Endothelial cell of umbilical vein (primary cell): ENCODE data around the gene NGEF. TPM values are rescaled to one million over a fixed set of nuclear protein-coding genes. Genes with fewer than 3 reads are reported as not detected.

ENCODE experiments used
- BruUV-seq: library from RNA; stranded (reverse); fragments of 400-500 nt; replicated peaks from 2 replicates; lab custom pipeline; 2021; lab: Mats Ljungman, UMichigan
- CTCF ChIA-PET: fragments of 300-600, 350-600 bp; sonication (Branson Sonifier 250); formaldehyde crosslinking; loops from one replicate; lab custom pipeline; 2021; ENCODE audit warnings: antibody characterized with exemption, inconsistent platforms; lab: Charles Lee
- POLR2A ChIA-PET: fragments of 300-600, 350-600 bp; sonication (Branson Sonifier 250); formaldehyde crosslinking; loops from one replicate; lab custom pipeline; 2021; ENCODE audit warnings: antibody characterized with exemption, inconsistent platforms; lab: Charles Lee
- DNase-seq: peaks from one replicate; pipeline ENCODE4 v3.0.0-alpha.2; 2011; ENCODE audit warnings: low read depth, low spot score
- FAIRE-seq: peaks from 2 replicates; lab custom pipeline; 2011; peaks lifted over from hg19 to GRCh38; lab: Jason Lieb, UNC
- H2AFZ ChIP-seq: 2 replicates; pipeline ENCODE4 v1.6.0; 2012; ENCODE audit warnings: low read depth, low read length, control low read depth, inconsistent platforms
- H3K27ac ChIP-seq: 2 replicates; pipeline ENCODE4 v1.5.1; 2011; ENCODE audit warnings: low read depth, mild to moderate bottlenecking, control low read depth, low read length, moderate library complexity; ENCODE audit not compliant: insufficient read depth
- H3K27me3 ChIP-seq, 2 experiments: 2 replicates each; pipeline versions ENCODE4 v1.6.0 to v1.6.1; 2011; ENCODE audit warnings: low read length in 2 of 2, mixed read lengths in 1 of 2; ENCODE audit not compliant: control insufficient read depth in 2 of 2, insufficient read depth in 2 of 2
- H3K36me3 ChIP-seq, 2 experiments: 2 replicates in 1 of 2; 3 replicates in 1 of 2; pipeline ENCODE4 v1.5.1; 2011; ENCODE audit warnings: low read length in 2 of 2, mild to moderate bottlenecking in 1 of 2, moderate library complexity in 1 of 2; ENCODE audit not compliant: control insufficient read depth in 2 of 2, insufficient read depth in 2 of 2; ENCODE audit errors: extremely low read depth in 1 of 2
- H3K4me1 ChIP-seq: 3 replicates; pipeline ENCODE4 v1.5.1; 2011; ENCODE audit warnings: mild to moderate bottlenecking, low read length; ENCODE audit not compliant: control insufficient read depth, insufficient read depth; ENCODE audit errors: extremely low read depth
- H3K4me2 ChIP-seq: 2 replicates; pipeline ENCODE4 v1.6.1; 2011; ENCODE audit warnings: low read length, control low read depth, mixed read lengths; ENCODE audit not compliant: insufficient read depth
- H3K4me3 ChIP-seq, 3 experiments: fragments of 200-600 bp in 1 of 3; sonication (generic), shearing (Covaris generic) in 1 of 3; replicated peaks in 1 of 3; 2 replicates each; pipeline ENCODE4 v1.5.1; 2011 to 2016; ENCODE audit warnings: control low read depth in 3 of 3, low read length in 3 of 3, mild to moderate bottlenecking in 2 of 3, inconsistent platforms in 1 of 3, low read depth in 1 of 3, moderate library complexity in 1 of 3; ENCODE audit not compliant: insufficient read depth in 1 of 3
- H3K79me2 ChIP-seq: 2 replicates; pipeline ENCODE4 v1.6.0; 2012; ENCODE audit warnings: low read length, inconsistent platforms; ENCODE audit not compliant: control insufficient read depth, insufficient read depth
- H3K9ac ChIP-seq: replicated peaks from 2 replicates; pipeline ENCODE3; 2011; ENCODE audit warnings: low read length, control low read depth; ENCODE audit not compliant: insufficient read depth; ENCODE audit errors: extremely low read depth
- H3K9me1 ChIP-seq: replicated peaks from 3 replicates; pipeline ENCODE4 v1.6.0; 2011; ENCODE audit warnings: mild to moderate bottlenecking, low read length; ENCODE audit not compliant: control insufficient read depth, insufficient read depth; ENCODE audit errors: extremely low read depth
- H3K9me3 ChIP-seq: replicated peaks from 2 replicates; pipeline ENCODE4 v1.5.1; 2012; ENCODE audit warnings: low read length, inconsistent platforms; ENCODE audit not compliant: control insufficient read depth, insufficient read depth
- H4K20me1 ChIP-seq: replicated peaks from 2 replicates; pipeline ENCODE3; 2011; ENCODE audit warnings: mild to moderate bottlenecking, low read length; ENCODE audit not compliant: control insufficient read depth, insufficient read depth; ENCODE audit errors: extremely low read depth
- EZH2 ChIP-seq: IDR thresholded peaks from 2 replicates; pipeline ENCODE4 v1.6.1; 2012; ENCODE audit warnings: borderline replicate concordance, low read depth, mild to moderate bottlenecking, moderate library complexity, low read length, inconsistent platforms; ENCODE audit not compliant: severe bottlenecking
- FOS ChIP-seq: IDR thresholded peaks from 2 replicates; pipeline ENCODE4 v1.6.1; 2011; ENCODE audit warnings: mild to moderate bottlenecking, low read length, moderate library complexity, borderline replicate concordance; ENCODE audit not compliant: insufficient read depth
- GATA2 ChIP-seq: IDR thresholded peaks from 2 replicates; pipeline ENCODE4 v1.7.0; 2011; ENCODE audit warnings: low read depth, mild to moderate bottlenecking, moderate library complexity, mixed read lengths, low read length; ENCODE audit not compliant: insufficient read length, insufficient read depth
- JUN ChIP-seq: IDR thresholded peaks from 2 replicates; pipeline ENCODE4 v1.6.1; 2011; ENCODE audit warnings: borderline replicate concordance, low read depth; ENCODE audit not compliant: insufficient read length, insufficient read depth
- MYC ChIP-seq: IDR thresholded peaks from one replicate; pipeline ENCODE4 v1.6.1; 2011; ENCODE audit warnings: mild to moderate bottlenecking, low read depth, low read length
- POLR2A ChIP-seq: IDR thresholded peaks from 2 replicates; pipeline ENCODE4 v1.6.1; 2012; ENCODE audit warnings: low read depth, mild to moderate bottlenecking, control low read depth, low read length
- POLR2AphosphoS5 ChIP-seq: IDR thresholded peaks from 2 replicates; pipeline ENCODE4 v1.6.1; 2012; ENCODE audit warnings: low read depth, mild to moderate bottlenecking, control low read depth, low read length, moderate library complexity; ENCODE audit not compliant: insufficient read depth
- dilution Hi-C: fragments of 300-500 bp; cut with MboI; formaldehyde crosslinking; loops from one replicate; pipeline ENCODE4 v1.15.0; 2019; ENCODE audit warnings: low sequenced_read_pairs; ENCODE audit not compliant: extremely low pct_ligation_motif_present
- intact Hi-C: fragments of 100-400 bp; cut with micrococcal nuclease; formaldehyde crosslinking; loops from one replicate; pipeline ENCODE4 v1.10.0; 2022
- polyA plus RNA-seq, 4 experiments: library from polyadenylated mRNA; depleted of rRNA in 3 of 4; stranded (reverse) in 3 of 4; unstranded in 1 of 4; fragments of >200 nt; gene quantifications; 2 replicates each; pipeline versions ENCODE4 v1.2.1 to v1.2.3, GENCODE V29; 2011 to 2012; ENCODE audit warnings: missing spikeins in 1 of 4
- total RNA-seq: library from RNA; stranded (reverse); gene quantifications from 2 replicates; pipeline ENCODE4 v1.2.3, GENCODE V29; 2021
- TF ChIP-seq, protein P1 (sequence below), 2 donors: IDR thresholded peaks; 1 replicate in 1 of 2; 2 replicates in 1 of 2; pipeline ENCODE4 v1.5.1; 2011; ENCODE audit warnings: low read length in 2 of 2, mild to moderate bottlenecking in 2 of 2, moderate library complexity in 2 of 2, control low read depth in 1 of 2, inconsistent platforms in 1 of 2, low read depth in 1 of 2; ENCODE audit not compliant: insufficient read depth in 1 of 2; ENCODE audit errors: extremely low read depth in 1 of 2
- TF ChIP-seq, protein P2 (sequence below): IDR thresholded peaks from 2 replicates; pipeline ENCODE4 v1.6.1; 2011; ENCODE audit not compliant: insufficient read depth, insufficient read length

Gene NGEF
- total and polyA plus RNA-seq, 2 donors (not counting 3 experiments of a cell fraction or from before 2014, with no cell fraction given) = 0.22 to 0.41 TPM

DNA sequence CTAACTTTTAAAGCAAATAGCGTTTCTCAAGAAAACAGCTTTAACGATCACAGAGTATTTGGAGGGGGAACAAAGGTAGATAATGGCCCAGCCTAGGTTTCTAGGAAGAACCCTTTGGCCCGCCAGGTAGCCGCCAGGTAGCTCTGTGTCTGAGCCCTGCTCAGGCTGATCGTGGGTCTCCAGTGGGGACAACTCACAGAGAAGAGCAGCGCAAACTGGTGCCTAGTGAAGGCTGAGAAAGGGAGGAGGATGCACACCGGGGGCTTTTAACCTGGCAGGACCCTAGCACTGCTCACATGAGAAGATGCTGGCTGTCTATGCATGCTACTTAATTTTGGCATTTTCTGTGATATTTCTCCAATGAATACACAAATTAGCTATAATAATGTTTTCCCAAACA, 5.8 kb downstream of the NGEF start:
- no peak overlapping the region for H2AFZ ChIP-seq
- ChIA-PET CTCF (interaction anchor here (3.1 kb wide), 1 partner anchor 22 kb away, joined by 13 read pairs; no protein-coding TSS in a partner anchor), POLR2A (no interaction called here)
- FAIRE-seq (no peak), DNase-seq (no peak)
- no TSS peak for BruUV-seq
- no peak for TF ChIP-seq EZH2
- TF ChIP-seq, protein P1, sequence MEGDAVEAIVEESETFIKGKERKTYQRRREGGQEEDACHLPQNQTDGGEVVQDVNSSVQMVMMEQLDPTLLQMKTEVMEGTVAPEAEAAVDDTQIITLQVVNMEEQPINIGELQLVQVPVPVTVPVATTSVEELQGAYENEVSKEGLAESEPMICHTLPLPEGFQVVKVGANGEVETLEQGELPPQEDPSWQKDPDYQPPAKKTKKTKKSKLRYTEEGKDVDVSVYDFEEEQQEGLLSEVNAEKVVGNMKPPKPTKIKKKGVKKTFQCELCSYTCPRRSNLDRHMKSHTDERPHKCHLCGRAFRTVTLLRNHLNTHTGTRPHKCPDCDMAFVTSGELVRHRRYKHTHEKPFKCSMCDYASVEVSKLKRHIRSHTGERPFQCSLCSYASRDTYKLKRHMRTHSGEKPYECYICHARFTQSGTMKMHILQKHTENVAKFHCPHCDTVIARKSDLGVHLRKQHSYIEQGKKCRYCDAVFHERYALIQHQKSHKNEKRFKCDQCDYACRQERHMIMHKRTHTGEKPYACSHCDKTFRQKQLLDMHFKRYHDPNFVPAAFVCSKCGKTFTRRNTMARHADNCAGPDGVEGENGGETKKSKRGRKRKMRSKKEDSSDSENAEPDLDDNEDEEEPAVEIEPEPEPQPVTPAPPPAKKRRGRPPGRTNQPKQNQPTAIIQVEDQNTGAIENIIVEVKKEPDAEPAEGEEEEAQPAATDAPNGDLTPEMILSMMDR (IDR thresholded peaks at IDR 0.05; ENCODE audit: extremely low read depth in 1 of 2, insufficient read depth in 1 of 2, low read depth in 1 of 2, low read length in 2 of 2) = no peak
- no peak for TF ChIP-seq JUN
- no peak for TF ChIP-seq MYC
- no peak for TF ChIP-seq FOS
- no peak for TF ChIP-seq POLR2AphosphoS5
- TF ChIP-seq, protein P2, sequence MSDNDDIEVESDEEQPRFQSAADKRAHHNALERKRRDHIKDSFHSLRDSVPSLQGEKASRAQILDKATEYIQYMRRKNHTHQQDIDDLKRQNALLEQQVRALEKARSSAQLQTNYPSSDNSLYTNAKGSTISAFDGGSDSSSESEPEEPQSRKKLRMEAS = no peak
- TF ChIP-seq POLR2A = no peak
- no peak for TF ChIP-seq GATA2
- H3K79me2 ChIP-seq = no peaks in the 10 kb centered on the region
- H3K4me1 ChIP-seq = no peaks in the 10 kb centered on the region
- no peaks in the 10 kb centered on the region for H4K20me1 ChIP-seq
- H3K9me1 ChIP-seq = no peaks in the 10 kb centered on the region
- H3K27ac ChIP-seq = no peak overlapping the region
- peaks cover 3% of the 10 kb centered on the region in 2 experiments for H3K27me3 ChIP-seq
- no peak overlapping the region for H3K4me3 ChIP-seq
- no peak overlapping the region for H3K9ac ChIP-seq
- no peak overlapping the region for H3K4me2 ChIP-seq
- no peaks in the 10 kb centered on the region for H3K9me3 ChIP-seq
- no peaks in the 10 kb centered on the region for H3K36me3 ChIP-seq
- dilution Hi-C loops = no loop called here
- intact Hi-C loops = no loop called here
